GM20000 (cell line): ENCODE data around the gene HSDL2.

ENCODE experiments used
- DNase-seq: peaks from one replicate; pipeline ENCODE4 v3.0.0; 2012; ENCODE audit warnings: low spot score
- CTCF ChIP-seq: IDR thresholded peaks from 2 replicates; pipeline ENCODE4 v1.5.1; 2012; ENCODE audit warnings: mild to moderate bottlenecking, control low read depth; ENCODE audit errors: extremely low read depth, missing control alignments

Gene HSDL2

DNA sequence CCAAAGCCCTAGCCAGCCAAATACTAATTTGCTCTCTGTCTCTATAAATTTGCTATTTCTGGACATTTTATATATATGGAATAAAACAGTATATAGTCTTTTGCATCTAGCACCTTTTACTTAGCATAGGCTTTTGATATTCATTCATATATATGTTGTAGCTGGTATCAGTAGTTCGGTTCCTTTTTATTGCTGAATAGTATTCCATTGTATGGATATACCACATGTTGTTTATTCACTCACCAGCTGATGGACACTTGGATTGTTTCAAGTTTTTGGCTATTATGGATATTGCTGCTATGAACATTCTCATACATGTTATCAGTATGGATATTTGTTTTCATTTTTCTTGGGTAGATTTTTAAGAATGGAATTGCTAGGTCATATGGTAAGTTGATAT is 82.9 kb downstream of the HSDL2 start:
- DNase-seq = no peak
- TF ChIP-seq CTCF = no peak

DNA sequence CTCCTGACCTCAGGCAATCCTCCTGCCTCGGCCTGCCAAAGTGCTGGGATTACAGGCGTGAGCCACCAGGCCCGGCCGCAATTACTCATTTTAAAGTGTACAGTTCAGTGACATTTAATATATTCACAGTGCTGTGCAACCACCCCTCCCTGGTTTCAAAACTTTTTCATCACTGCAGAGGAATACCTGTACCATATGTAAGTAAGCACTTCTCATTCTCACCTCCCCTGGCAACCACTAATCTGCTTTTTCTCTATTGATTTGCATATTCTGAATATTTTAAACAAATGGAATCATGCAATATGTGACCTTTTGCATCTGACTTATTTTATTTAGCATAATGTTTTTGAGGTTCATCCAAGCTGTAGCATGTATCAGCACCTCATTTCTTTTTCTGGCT is 85.4 kb downstream of the HSDL2 start:
- DNase-seq = no peak
- no peak for TF ChIP-seq CTCF

DNA sequence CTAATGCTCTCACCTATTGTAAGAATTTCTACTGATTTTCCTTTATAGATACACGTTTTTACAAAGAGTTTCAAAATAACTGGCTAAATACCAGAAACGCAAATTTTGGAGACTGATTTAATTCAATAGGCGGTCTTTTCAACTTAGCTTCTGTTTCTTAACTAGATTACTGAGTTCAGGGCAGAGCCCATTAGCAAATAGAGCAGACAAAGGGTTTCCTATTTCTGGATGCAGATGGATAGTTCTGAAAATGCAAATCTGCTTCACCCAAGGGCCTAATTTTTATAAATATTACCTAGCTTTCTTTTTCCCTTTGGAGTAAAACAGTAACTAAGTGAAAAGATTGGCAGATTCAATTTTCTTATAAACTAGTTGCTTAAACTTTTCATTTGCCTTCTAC is 93.1 kb downstream of the HSDL2 start:
- no peak for TF ChIP-seq CTCF
- no peak for DNase-seq

- TF ChIP-seq CTCF = no peak
- no peak for DNase-seq
Measured at GRCh38 chr9:112473986-112474385, 94.1 kb downstream of the HSDL2 start.

- TF ChIP-seq CTCF = no peak
- DNase-seq = no peak
Measured at GRCh38 chr9:112475318-112475717, 95.4 kb downstream of the HSDL2 start.

GRCh38 chr9:112477330-112477729 is 97.4 kb downstream of the HSDL2 start:
- no peak for TF ChIP-seq CTCF
- no peak for DNase-seq

DNA sequence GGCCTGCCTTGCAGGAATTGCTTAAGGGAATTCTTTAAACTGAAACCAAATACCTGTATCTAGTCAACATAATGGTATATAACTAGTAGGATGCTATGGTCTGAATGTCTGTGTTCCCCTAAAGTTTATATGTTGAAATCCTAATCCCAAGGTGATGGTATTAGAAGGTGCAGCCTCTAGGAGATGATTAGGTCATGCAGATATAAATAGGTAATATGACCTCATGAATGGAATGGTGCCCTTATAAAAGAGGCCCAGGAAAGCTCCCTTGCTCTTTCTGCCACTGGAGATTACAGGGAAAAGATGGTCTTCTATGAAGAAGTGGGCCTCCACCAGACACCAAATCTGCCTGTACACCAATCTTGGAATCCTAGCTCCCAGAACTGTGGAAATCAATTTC is 99.3 kb downstream of the HSDL2 start:
- no peak for DNase-seq
- no peak for TF ChIP-seq CTCF
